Suppressor macrophage treated with lipopolysaccharide for 1 hour (primary cell): ENCODE data around the gene GRID2.
A peak's percentile ranks its signal among the peaks of the same experiment; 100 is the strongest.
"Not testable (repeated sequence)": the region's sequence is repeated elsewhere in the genome, so short reads cannot be mapped to it uniquely, and the experiment has no call there.

Experiments
- DNase-seq, 3 donors: peaks; one replicate each; pipeline ENCODE4 v3.0.0-alpha.2; 2020 to 2022

The GRID2 gene

GRCh38 chr4:93617606-93618005 is 1313.8 kb downstream of the GRID2 start:
- DNase-seq, result no peak

DNA sequence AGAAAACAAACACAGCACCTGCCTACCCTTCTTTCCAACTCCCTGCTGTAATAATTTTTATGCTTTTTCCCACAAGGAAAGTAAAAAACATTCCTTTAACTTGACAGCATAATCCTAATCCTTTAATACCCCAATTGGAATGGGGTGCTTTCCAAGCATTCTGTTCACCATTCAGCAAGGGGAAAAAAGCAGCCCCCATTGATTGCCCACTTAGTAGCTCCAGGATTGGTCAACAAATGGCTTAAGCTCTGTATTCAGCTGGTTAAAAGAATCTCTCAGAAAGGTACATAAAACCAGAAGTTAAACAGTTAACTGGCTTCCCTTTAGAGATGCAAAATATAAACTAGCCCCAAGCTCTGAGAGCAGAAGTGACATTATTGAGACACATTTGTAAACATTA is 1330.0 kb downstream of the GRID2 start:
- DNase-seq, result no peak

DNA sequence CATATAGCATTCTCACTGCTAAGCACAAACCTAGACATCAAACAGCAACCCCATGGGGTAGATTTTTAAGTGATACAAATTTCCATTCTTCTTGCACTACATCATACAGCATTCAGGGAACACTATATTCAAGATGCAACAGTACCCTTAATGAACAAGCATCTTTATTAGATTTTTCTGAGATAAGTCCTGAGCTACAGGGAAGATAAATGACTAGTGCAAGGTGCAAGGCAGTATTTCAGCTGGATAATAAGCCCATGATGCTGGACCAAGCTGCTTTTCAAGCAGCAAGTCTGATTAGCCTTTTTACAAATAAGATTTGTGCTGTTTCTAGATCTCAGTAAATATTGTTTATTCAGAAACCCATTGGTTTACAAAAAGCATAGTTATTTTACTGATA is 1332.2 kb downstream of the GRID2 start:
- DNase-seq, result no peak

GRCh38 chr4:93645120-93645519 is 1341.4 kb downstream of the GRID2 start:
- no peak for DNase-seq

DNA sequence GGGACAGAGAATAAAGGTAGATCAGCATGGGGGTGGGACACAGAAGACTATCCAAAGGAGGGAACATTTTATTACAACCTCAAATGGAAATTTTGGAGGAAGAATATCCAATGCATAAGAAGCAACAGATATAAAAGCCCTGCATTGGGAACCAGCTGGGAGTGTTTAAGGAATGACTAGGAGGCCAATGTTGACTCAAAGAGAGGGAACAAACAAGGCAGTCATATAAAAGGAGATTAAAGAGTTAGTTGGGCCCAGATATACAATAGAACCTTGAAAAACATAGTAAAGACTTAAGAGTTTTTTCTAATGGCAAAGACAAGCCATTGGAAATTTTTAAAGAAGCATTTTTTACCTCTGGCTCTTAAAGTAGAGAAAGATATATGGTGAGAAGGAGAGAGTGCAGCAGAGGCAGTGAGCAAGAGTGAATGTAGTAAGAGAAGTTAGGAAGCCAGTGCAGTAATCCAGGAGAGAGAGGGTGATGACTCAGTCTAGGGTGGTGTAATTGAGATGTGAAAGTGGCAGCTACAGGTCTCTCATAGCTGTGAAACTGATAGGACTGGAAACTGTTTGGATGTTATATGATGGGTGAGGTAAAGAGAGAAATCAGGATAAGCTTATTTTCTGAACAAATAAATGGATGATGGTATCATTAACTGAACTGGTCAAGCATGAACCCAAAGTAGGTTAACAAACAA is 1342.6 kb downstream of the GRID2 start:
- no peak for DNase-seq

- DNase-seq, result no peak
Measured at GRCh38 chr4:93648258-93648657, 1344.5 kb downstream of the GRID2 start.

DNA sequence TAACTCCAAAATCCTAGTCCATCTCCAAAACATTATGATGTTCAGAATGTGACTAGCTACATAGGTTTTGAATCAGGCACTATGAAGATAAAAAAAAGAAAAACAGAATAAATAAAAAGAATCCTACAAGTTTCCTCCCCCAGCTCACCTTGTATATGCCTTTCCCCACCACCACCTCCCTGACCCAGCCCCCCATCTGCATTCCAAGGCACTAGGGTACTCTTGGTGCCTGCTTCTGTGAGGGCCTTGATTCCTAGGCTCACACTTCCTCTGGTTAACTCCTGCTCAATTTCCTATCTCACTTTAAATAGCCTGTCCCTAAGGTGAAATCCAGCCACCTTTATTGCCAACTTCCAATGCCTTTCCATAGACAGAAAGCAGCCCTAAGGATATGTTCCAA is 1346.1 kb downstream of the GRID2 start:
- no peak for DNase-seq

- DNase-seq, result no peak
Measured at GRCh38 chr4:93654211-93654610, 1350.4 kb downstream of the GRID2 start.

- DNase-seq, result no peak
Measured at GRCh38 chr4:93657527-93657926, 1353.8 kb downstream of the GRID2 start.

DNA sequence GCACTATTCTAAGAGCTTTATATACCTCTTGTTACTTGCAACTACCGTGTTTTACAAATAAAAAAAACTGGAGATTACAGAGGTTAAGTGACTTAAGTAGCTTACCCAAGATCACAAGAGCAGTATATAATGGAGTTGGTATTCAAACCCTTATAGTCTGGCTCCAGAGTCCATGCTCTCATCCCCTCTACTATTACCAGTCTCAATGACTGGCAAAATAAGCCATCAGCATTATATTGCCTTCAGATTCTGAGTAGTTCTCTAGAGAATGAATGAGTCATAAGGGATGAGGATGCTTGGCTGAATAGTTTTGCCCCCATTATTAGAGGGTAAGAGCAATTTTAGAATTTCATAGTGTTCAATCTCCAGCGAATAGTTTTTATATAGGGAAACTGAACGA is 1354.7 kb downstream of the GRID2 start:
- DNase-seq, result no peak

DNA sequence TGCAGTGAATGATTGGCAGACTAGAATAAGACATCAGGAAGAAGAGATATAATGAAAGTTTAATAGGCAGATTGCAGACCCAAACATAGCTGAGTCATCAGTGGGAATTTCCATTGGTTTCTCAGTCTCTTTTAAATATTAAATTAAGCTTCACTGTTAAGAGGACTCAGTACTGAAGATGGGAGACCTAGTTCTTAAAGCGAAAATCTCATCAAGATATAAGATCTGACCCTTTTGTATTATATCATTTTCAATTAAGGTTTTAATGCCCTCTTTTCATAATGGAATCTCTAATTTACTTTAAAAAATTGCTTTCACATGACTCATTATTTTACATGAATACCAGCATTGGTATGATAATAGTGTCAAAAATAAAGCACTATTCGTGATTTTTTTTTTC is 1355.9 kb downstream of the GRID2 start:
- DNase-seq, result no peak

DNA sequence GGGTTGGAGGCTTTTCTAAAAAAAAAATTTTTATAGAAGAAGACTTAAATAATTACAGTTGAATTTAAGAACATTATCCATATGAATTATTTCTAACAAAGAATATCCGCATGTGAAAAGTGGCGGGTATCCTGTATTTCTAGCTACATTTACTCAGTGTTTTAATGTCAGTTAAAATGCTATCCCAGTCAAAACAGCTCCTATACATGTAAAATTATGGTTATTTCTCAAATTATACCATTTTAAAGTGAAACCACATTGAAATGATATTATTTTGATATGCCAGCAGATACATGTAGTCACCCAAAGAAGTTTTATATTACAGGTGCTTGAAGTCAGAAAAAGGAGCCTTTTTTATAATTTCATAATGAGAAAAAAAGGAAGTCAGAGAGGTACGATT is 1356.3 kb downstream of the GRID2 start:
- no peak for DNase-seq

- DNase-seq, result no peak
Measured at GRCh38 chr4:93670434-93670833, 1366.7 kb downstream of the GRID2 start.

DNA sequence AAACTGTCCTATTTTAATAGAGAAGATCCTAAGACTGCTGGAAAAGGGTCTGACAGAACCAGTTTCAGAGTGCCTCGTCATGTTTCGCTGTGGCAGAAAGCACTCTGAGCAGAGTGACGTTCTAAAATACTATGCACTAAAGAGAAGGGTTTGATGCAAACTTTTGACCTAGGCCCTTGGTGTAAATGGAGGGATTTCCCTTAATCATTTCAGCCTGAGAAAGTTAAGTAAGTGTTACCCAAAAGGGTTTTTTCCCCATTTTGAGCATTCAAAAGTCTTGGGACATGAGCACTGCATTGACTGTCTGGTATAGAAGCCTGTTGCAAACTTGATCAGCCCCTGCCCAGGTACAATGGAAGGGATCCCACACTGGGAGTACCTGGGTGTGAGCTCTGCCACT is 1367.3 kb downstream of the GRID2 start:
- DNase-seq, result no peak

GRCh38 chr4:93676937-93677336 is 1373.2 kb downstream of the GRID2 start:
- DNase-seq, result not testable (repeated sequence)

DNA sequence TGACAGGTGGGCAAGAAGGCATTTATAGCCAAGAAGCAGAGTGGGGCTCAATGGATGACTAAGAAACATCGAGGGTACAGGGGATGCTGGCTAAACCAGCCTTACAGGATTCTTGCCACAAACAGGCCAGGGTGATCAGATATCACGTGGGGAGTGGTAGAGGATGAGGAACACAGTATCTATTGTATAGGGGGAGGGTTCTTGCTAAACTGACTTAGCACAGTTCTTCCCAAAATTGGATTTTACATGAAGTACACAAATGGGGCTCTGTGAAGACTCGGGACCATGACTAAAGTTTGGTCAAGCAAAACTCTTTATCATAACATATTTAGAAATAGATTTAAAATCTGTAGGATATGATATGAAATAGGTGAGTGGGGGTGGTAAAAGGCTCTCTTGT is 1380.8 kb downstream of the GRID2 start:
- DNase-seq, result no peak

DNA sequence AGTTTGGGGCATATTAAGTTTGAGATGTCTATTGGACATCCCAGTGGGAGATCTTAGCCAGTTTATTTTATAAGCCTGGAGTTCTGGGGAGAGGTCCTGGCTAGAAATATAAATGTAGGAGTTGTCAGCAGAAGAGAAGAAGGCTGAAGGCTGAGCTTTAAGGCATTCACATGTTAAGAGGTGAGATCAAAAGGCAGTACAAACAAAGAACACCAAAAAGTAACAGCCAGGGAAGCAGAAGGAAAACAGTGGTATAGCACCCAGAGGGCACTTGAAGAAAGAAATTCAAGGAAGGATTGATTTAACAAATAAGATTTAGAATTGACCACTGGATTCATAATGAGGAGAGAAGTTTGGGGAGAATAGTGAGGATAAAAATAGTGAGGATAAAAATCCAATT is 1383.5 kb downstream of the GRID2 start:
- no peak for DNase-seq

- DNase-seq, result no peak
Measured at GRCh38 chr4:93688978-93689377, 1385.2 kb downstream of the GRID2 start.

DNA sequence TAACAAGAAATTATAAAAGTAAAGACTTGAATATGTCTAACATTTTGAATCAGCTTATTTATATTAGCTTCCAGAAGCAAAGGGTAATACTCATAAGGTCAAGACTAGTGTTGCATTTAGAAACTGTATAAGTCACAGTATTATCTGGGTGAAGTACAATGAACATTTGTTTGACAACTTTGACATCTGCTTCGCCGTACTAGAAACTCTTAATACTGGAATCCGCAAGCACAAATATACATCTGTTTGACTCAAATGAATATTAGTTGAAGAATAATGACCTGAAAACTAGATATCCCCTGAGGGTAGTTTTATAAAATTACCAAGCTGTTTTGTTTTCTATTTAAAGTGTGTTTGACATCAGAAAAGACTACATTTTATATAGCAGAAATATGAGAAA is 1389.4 kb downstream of the GRID2 start:
- DNase-seq, result no peak

GRCh38 chr4:93698686-93699085 is 1394.9 kb downstream of the GRID2 start:
- no peak for DNase-seq

DNA sequence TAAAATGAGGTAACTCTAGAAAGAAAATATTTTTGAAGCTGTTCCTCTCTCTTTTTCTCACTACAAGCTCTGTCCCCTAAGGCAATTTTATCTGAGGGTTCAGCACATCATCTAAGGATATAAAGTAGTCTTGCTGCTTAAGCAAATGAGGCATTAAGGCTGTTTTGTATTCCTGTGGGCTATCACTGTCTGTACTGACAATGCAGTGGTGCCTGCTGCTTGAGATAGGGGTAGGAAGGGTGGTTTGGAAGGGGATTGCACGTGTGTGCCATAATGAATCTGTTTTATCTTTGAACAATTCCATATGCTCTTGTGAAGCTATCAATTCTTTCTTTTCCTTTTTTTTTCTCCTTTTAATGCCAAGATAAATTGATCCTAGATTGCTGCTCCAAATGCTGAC is 1396.8 kb downstream of the GRID2 start:
- no peak for DNase-seq

GRCh38 chr4:93710101-93710846 is 1406.5 kb downstream of the GRID2 start:
- peak; percentile 49 to 51 (median 50) for DNase-seq

- DNase-seq, result no peak
Measured at GRCh38 chr4:93710847-93711430, 1407.2 kb downstream of the GRID2 start.

DNA sequence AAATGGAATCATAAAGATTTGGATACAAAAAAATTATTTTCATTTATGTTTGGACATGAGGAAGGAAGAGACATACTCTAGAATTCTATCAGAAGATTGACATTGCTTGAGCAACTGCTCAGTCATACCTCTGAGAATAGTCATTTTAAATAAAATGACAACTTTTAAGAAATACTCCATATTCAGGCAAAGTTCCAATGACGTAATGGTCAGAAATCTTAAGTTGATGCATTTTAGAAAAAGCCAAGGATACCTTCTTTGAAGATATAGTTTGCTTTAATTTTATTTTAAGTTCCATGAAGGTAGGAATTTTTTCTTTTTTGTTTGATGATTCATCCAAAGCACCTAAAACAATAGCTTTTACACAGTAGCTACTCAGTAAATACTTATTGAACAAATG is 1414.5 kb downstream of the GRID2 start:
- peak in 1 of 3 donors; percentile 2 for DNase-seq
